Measurements from ENCODE around the gene SPTBN1.

SPTBN1 gene

GRCh38 chr2:54434711-54435110 is 21.4 kb upstream of the SPTBN1 start:
- TF ChIP-seq REST (IDR thresholded peaks at IDR 0.05; ENCODE audit: low read depth) (no peak), EGR1 (IDR thresholded peaks at IDR 0.05) (no peak), RAD21 (IDR thresholded peaks at IDR 0.05; ENCODE audit: low read depth) (no peak), TEAD4 (IDR thresholded peaks at IDR 0.05) (no peak), EP300 (IDR thresholded peaks at IDR 0.05; ENCODE audit: borderline replicate concordance) (no peak), TAF1 (IDR thresholded peaks at IDR 0.05; ENCODE audit: low read depth) (no peak), TCF12 (IDR thresholded peaks at IDR 0.05; ENCODE audit: low read depth) (no peak), YY1 (IDR thresholded peaks at IDR 0.05; ENCODE audit: low read depth) (no peak), CEBPB (IDR thresholded peaks at IDR 0.05) (no peak), FOXM1 (IDR thresholded peaks at IDR 0.05; ENCODE audit: borderline replicate concordance, low read depth) (no peak), ZBTB7A (IDR thresholded peaks at IDR 0.05; ENCODE audit: low read depth) (no peak), NFIC (IDR thresholded peaks at IDR 0.05) (no peak), CREB1 (IDR thresholded peaks at IDR 0.05; ENCODE audit: low read depth) (no peak)
- TF ChIP-seq, protein P1, sequence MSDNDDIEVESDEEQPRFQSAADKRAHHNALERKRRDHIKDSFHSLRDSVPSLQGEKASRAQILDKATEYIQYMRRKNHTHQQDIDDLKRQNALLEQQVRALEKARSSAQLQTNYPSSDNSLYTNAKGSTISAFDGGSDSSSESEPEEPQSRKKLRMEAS (IDR thresholded peaks at IDR 0.05): no peak
- TF ChIP-seq, protein P2, sequence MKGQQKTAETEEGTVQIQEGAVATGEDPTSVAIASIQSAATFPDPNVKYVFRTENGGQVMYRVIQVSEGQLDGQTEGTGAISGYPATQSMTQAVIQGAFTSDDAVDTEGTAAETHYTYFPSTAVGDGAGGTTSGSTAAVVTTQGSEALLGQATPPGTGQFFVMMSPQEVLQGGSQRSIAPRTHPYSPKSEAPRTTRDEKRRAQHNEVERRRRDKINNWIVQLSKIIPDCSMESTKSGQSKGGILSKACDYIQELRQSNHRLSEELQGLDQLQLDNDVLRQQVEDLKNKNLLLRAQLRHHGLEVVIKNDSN (IDR thresholded peaks at IDR 0.05): no peak

DNA sequence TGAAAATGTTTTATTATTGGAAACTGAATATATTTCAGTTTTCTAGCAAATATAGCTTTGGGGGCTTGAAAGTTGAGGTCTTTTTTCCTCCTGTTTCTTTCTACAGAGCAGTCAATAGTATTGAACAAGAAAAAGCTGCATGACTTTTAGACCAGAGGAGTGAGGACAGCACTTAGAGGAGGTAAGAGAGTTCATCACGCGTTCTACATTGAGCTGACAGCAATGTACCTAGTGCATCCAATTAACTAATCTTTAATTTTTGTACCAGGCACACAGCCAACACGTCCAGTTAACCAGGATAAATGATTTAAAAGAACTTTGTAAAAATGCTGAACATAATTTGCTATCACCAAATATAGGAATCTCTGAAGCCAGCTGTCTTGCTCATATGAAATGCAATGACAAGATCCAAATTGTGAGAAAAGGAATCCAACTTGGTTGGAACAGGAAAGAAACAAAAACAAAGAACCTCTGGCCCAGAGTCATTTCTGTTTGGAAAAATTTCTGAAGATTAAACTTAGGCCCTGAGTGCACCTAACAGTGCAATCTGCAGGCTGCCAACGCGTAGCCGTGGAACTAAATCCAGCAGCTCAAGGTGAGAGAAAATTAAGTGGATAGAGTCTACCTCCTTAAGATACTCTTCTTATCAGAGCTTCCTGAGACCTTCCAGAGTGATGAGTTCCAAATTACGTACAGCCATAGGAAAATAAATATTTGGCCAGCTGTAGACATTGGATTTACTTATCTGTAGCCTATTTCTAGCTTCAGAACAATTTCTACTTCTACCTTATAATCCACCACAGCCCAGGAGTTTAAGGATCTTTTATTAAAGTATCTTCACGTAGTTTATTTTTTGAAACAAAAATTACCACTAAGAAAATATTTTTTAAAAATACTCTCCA is 20.6 kb upstream of the SPTBN1 start:
- no peak for TF ChIP-seq RAD21 (IDR thresholded peaks at IDR 0.05; ENCODE audit: low read depth)
- TF ChIP-seq EP300 (IDR thresholded peaks at IDR 0.05; ENCODE audit: borderline replicate concordance): no peak

DNA sequence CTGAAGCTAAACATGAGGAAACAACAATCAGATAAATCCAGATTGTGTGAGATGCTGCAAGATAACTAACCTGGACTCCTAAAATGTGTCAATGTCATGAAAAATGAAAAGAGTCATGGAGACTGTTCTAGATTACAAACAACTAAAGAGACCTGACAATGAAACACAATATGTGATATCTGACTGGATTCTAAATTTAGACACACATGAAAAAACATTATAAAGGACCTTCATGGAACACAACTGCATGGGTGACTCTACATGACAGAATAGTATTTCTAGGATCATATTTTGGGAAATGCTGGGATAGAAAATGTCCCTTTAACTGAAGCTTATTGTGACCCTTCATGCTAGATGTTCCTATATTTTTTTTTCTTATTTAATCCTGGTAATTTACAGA is 18.5 kb upstream of the SPTBN1 start:
- TF ChIP-seq NFIC (IDR thresholded peaks at IDR 0.05) (no peak), EP300 (IDR thresholded peaks at IDR 0.05; ENCODE audit: borderline replicate concordance) (no peak), EGR1 (IDR thresholded peaks at IDR 0.05) (no peak), CEBPB (IDR thresholded peaks at IDR 0.05) (no peak), TCF12 (IDR thresholded peaks at IDR 0.05; ENCODE audit: low read depth) (no peak)
- TF ChIP-seq, protein P1 (IDR thresholded peaks at IDR 0.05): no peak

- no peak for TF ChIP-seq ZBTB7A (IDR thresholded peaks at IDR 0.05; ENCODE audit: low read depth)
- no peak for TF ChIP-seq EGR1 (IDR thresholded peaks at IDR 0.05)
- no peak for TF ChIP-seq REST (IDR thresholded peaks at IDR 0.05; ENCODE audit: low read depth)
- no peak for TF ChIP-seq YY1 (IDR thresholded peaks at IDR 0.05; ENCODE audit: low read depth)
- no peak for TF ChIP-seq CREB1 (IDR thresholded peaks at IDR 0.05; ENCODE audit: low read depth)
- no peak for TF ChIP-seq EP300 (IDR thresholded peaks at IDR 0.05; ENCODE audit: borderline replicate concordance)
- no peak for TF ChIP-seq TAF1 (IDR thresholded peaks at IDR 0.05; ENCODE audit: low read depth)
- TF ChIP-seq, protein P2 (IDR thresholded peaks at IDR 0.05): no peak
- no peak for TF ChIP-seq NFIC (IDR thresholded peaks at IDR 0.05)
Observed at GRCh38 chr2:54438271-54438670, 17.9 kb upstream of the SPTBN1 start.

GRCh38 chr2:54439582-54439981 is 16.5 kb upstream of the SPTBN1 start:
- no peak for TF ChIP-seq ZBTB7A (IDR thresholded peaks at IDR 0.05; ENCODE audit: low read depth)
- no peak for TF ChIP-seq TAF1 (IDR thresholded peaks at IDR 0.05; ENCODE audit: low read depth)
- TF ChIP-seq, protein P2 (IDR thresholded peaks at IDR 0.05): no peak
- no peak for TF ChIP-seq TEAD4 (IDR thresholded peaks at IDR 0.05)
- TF ChIP-seq RAD21 (IDR thresholded peaks at IDR 0.05; ENCODE audit: low read depth): no peak
- TF ChIP-seq EGR1 (IDR thresholded peaks at IDR 0.05): no peak
- no peak for TF ChIP-seq REST (IDR thresholded peaks at IDR 0.05; ENCODE audit: low read depth)
- TF ChIP-seq, protein P1 (IDR thresholded peaks at IDR 0.05): no peak
